Measurements from ENCODE around the gene ATP2A1.
"Not testable (repeated sequence)": the region's sequence is repeated elsewhere in the genome, so short reads cannot be mapped to it uniquely, and the experiment has no call there.

Gene ATP2A1

DNA sequence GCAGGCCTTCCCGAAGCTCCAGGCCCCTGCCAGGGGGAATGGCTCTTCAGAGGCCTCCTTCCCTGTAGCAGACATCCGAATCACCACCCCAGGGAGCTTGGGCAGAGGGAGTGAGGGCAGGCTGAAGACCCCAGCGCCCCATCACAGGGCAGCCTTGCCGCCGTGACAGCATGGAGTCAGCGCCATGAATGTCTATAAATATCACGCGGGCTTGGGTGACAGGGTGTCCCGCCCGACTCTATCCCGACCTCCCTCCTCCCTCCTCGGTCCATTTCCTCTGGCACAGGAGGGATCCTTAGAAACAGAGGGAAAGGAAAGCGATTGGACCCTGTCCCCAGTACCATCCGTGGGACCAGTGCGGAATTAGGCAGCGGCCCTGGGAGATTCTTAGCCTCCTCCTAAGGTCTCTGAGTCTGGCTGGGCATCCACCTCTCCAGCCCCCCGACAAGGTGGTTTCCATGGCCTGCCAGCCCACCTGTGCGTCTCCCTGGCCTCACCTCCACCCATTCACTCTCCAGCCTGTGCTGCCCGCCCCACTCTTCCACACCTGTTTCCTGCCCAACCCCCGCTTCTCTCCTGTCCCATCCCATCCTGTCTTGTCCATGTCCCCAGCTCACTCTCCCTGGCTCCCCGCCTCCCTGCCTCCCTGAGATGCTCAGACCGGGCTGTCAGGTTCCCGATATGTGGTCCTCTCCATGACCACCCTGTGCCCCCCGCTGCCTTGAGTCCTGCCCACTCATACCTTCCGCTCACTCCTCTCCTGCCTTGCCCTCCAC is 5.1 kb downstream of the ATP2A1 start:
- no peak for DNase-seq

DNA sequence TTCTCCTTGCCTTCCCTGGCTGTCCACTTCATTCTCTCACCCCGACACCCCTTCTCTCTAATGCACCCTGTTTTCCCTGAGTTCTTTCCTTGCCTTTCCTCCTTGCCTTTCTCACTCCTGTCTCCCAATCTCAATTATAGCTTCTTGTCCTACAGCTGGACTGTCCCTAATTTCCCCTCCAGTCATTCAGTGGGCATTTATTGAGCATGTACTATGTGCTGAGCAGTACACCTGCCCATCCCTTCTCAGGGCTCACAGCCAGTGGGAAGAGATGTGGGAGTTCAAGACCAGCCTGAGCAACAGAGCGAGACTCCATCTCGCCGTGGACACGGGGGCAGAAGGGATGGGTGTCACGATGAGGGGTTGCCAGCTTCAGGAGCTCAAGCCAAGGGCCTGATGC is 5.8 kb downstream of the ATP2A1 start:
- DNase-seq, result no peak

DNA sequence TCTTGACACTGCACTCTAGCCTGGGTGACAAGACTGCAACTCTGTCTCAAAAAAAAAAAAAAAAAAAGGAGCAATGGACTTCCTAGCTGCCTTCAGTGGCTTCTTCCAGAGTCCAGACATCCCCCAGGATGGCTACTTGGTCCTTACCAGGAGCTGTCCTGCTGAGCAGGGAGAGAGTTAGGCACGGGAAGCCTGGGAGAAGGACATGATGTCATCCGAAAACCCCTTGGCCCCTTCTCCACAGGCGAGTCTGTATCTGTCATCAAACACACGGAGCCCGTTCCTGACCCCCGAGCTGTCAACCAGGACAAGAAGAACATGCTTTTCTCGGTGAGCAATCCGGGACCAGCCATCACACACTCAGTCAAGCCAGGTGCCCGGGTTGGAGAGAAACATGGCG is 8.7 kb downstream of the ATP2A1 start:
- no peak for DNase-seq

DNA sequence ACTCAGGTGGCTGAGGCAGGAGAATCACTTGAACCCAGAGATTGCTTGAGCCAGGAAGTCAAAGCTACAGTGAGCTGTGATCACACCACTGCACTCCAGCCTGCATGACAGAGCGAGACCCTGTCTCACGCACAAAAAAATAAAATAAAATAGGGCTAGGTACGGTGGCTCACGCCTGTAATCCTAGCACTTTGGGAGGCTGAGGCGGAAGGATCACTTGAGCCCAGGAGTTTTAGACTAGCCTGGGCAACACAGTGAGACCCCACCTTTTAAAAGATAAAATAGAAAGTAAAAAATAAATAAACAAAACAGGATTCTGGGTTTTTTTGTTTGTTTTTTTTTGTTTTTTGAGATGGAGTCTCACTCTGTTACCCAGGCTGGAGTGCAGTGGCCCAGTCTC is 12.1 kb downstream of the ATP2A1 start:
- not testable (repeated sequence) for DNase-seq

DNA sequence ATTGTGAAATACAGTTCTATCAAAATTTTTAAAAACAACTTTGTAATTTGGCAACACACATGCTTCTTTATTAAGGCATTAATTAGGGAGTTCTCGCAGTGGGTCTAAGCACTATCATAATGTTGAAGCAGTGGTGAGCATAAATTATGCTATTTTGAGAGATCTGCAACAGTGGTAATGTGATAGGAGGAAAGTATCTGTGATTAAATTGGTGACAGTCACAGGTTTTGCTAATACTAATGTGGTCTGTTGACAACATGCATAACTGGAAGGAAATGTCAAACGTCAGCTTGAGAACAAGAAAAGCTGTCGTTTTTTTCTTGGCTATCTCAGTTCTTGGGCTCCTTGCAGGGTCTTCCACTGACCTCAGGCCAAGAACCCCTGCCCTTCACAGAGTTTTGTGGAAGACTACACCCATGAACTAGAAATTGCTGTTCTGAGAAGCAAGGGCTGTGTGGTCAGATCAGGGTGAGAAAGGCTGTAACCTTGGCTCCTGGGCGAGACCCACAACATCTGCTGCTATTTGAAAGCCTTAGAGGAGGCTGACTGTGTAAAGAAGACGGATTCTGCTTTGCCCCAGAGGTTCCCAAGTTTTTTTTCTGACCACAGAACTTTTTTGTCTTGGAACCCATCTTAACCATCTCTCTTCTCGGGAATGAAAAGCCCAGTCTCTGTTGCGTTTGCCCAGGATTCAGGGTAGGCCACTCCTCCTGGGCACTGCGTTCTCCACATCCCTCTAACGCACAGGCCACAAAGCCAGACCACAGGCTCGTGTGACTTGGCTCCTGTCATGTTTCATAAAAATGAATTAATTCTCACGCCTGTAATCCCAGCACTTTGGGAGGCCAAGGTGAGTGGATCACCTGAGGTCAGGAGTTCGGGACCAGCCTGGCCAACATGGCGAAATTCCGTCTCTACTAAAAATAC is 13.9 kb downstream of the ATP2A1 start:
- no peak for DNase-seq

DNA sequence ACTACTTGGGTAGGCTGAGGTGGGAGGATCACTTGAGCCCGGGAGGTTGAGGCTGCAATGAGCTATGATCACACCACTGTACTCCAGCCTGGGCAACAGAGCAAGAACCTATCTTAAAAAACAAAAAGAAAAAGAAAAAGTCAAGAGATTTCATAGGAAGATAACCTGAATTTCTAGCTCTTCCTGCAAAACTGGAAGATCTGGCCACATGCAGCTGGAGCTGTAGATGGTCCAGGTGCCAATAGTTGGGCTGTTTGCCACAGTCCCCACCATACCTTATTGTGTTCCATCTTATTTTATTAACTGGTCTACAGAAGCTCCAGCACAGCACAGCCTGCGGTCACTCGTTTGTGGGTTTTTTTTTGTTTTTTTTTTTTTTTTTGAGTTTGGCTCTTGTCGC is 15.0 kb downstream of the ATP2A1 start:
- no peak for DNase-seq

DNA sequence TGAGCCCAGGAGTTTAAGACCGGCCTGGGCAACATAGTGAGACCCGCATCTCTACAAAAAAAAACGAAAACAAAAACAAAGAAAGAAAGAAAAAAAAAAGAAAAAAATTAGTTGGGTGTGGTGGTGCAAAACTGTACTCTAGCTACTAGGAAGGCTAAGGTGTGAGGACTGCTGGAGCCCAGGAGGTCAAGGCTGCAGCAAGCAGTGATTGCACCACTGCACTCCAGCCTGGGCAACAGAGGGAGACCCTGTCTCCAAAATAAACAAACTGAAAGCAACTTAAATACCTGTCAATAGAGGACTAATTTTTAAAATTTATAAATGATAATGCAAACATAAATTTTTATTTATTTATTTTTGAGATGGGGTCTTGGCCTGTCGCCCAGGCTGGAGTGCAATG is 17.3 kb downstream of the ATP2A1 start:
- DNase-seq, result no peak

DNA sequence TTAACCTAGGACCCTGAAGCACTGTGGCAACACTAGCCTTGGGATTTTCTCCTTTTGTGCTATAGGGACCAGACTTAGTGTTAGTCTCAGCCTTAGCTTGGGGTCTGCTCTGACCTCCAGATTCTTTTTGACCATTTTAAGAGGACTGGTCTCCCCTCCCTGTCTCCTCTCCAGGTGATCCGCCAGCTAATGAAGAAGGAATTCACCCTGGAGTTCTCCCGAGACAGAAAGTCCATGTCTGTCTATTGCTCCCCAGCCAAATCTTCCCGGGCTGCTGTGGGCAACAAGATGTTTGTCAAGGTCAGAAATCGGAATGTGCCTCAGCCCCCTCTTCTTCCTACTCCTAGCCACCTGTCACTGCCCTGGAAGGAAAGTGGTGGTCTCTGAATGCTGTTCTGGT is 19.5 kb downstream of the ATP2A1 start:
- no peak for DNase-seq

DNA sequence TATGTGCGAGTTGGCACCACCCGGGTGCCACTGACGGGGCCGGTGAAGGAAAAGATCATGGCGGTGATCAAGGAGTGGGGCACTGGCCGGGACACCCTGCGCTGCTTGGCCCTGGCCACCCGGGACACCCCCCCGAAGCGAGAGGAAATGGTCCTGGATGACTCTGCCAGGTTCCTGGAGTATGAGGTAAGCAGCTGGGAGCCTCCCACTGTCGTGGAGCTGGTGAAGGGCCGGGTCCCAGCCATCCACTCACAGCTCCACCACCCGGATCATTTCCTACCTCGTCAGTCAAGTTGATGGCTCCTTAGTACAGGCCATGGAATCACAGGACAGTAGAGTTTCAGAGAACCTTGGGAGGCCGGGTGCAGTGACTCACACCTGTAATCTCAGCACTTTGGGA is 20.0 kb downstream of the ATP2A1 start:
- no peak for DNase-seq

DNA sequence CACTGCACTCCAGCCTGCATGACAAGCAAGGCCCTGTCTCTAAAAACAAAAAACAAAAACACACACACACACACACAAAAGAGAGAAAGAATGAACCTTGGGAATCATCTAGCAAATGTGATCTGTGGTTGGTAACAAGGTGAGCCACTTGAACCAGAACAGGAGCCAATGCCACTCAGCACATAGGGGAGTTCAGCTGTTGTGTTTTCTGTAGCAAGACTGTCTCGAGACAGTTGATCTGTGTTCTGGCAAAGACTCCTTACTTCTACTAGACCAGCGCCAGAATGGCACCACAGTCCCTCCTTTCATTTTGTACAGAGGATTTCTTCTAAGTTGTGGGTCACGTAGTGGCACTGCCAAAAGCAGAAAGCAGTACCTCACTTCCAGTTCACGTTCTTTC is 20.7 kb downstream of the ATP2A1 start:
- DNase-seq, result no peak

DNA sequence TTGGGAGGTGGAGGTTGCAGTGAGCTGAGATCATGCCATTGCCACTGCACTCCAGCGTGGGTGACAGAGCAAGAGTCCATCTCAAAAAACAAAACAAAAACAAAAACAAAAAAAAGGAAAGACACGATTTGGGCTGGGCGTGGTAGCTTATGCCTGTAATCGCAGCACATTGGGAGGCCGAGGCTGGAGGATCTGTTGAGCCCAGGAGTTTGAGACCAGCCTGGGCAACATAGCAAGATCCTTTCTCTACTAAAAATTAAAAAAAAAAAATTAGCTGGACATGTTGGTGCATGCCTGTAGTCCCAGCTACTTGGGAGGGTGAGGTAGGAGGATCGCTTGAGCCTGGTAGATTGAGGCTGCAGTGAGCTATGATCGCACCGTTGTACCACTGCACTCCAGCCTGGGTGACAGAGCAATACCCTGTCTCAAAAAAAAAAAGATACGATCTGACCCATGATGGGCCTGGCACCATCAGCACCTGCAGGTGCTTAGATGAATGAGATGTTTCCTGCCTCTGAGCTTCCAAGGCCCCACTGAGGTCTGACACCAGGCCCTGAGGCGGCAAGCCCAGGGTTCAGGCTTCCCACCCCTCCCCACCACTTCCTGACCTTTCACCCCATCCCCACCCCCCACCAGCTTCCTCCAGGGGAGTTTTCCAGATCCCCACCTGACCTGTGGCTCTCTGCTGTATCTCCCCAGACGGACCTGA is 21.7 kb downstream of the ATP2A1 start:
- no peak for DNase-seq

DNA sequence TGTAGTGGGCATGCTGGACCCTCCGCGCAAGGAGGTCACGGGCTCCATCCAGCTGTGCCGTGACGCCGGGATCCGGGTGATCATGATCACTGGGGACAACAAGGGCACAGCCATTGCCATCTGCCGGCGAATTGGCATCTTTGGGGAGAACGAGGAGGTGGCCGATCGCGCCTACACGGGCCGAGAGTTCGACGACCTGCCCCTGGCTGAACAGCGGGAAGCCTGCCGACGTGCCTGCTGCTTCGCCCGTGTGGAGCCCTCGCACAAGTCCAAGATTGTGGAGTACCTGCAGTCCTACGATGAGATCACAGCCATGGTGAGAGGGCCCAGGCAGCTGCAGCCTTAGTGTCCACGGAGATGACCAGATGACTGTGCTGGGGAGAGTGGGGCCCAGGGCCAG is 22.3 kb downstream of the ATP2A1 start:
- DNase-seq, result no peak

DNA sequence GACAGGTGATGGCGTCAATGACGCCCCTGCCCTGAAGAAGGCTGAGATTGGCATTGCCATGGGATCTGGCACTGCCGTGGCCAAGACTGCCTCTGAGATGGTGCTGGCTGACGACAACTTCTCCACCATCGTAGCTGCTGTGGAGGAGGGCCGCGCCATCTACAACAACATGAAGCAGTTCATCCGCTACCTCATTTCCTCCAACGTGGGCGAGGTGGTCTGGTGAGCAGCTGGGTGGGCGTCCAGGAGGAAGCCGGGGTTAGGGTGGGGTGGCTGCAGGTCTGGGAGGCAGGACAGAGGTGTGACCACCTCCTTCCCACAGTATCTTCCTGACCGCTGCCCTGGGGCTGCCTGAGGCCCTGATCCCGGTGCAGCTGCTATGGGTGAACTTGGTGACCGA is 23.6 kb downstream of the ATP2A1 start:
- no peak for DNase-seq

DNA sequence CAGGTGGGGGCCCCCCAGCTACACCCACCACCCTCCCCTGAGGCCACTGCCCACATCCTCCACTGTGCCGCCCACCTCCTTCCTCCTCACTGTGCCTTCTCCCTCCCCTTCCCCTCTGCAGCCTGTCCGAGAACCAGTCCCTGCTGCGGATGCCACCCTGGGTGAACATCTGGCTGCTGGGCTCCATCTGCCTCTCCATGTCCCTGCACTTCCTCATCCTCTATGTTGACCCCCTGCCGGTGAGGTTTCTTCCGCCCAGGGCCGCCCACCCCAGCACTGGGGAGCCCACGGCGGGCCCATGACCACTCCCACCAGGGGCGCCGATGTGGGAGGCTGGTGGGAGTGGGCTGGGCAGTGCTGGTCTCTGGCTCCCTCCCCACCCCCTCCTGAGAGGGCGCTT is 24.6 kb downstream of the ATP2A1 start:
- no peak for DNase-seq

DNA sequence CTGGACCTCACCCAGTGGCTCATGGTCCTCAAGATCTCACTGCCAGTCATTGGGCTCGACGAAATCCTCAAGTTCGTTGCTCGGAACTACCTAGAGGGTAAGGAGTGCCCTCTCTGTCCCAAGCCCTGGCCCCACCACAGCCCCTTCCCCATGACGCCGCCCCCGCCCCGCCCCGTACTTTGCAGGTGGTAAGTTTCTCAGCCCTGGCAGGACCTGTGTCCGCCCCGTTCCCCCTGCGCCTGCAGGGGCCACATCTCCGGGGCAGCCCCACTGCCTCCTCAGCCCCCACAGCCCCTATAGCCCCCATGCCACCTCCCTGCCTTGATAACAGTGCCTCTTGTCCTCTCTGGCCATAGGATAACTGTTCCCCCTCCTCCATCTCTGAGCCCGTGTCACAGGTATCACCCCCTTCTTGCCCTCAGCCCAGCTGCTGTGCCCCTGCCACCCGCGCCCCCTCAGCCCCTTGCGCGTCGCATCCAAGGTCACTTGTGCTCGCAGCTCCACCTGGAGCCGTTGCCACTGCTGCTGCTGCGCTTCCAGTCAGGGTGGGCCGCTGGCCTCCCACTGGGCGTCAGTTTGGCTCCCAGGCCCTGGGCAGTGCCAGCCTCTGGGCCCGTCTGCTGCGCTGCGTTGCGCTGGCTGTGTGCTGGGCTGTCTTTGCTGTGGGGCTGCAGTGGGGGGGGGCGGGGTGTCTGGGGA is 25.2 kb downstream of the ATP2A1 start:
- DNase-seq, result no peak

DNA sequence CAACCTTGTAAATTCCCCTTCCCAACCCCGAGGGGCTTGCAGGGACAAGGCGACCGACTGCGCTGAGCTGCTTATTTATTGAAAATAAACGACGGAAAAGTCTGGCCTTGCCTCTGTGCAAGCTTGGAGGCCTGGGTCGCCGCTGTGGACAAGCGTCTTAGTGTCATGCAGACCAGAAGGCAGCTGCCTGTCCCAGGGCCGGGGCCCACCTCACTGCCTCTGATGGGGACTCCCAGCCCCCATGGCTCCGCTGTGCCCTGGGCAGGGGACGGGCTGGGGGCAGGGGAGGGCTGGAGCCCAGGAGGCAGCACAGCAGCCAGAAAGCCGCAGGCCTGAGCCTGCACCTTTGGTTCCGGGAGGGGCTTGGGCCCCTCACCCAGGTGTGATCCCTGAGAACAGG is 26.1 kb downstream of the ATP2A1 start:
- no peak for DNase-seq

DNA sequence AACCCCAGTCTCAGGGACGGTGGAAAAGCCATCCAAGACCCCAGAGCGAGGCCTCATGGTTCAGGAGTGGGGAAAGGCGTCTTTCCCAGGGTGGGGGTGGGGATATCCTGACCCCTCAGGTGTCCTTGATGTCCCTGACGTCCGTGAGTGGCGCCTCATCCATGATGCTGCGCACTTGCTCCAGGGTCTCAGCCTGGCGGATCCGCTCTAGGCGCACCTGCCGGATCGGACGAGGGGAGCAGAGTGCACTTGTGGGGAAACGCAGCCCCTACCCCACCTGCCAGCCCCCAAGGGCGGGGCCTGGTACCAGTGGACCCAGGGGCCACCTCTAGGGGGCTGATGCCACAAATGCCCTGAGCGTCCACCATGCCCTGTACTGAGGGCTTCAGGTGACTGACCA is 26.5 kb downstream of the ATP2A1 start:
- DNase-seq, result no peak

DNA sequence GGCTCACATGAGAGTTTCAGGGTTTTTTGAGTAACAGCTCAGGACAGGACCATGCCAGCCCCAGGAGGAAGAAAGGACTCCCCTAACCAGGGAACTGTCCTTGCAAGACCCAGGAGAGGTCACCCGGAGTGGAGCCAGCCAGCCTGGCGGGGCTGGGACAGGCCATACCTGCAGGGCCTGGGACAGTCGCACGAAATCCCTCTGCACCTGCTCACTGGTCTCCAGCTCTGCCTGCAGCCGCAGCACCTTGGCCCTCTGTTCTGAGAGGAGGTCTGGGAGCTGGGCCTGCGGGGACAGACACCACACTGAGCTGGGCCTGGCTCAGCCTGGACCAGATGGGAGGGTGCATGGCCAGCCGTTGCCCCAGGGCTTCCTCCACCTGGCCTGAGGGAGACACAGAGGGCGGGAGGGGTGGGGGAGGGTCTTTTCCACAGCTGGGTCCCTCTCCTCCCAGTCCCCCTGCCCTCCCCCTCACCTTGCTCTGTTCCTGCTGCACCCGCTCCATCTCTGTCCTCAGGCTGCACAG is 27.0 kb downstream of the ATP2A1 start:
- DNase-seq, result no peak

DNA sequence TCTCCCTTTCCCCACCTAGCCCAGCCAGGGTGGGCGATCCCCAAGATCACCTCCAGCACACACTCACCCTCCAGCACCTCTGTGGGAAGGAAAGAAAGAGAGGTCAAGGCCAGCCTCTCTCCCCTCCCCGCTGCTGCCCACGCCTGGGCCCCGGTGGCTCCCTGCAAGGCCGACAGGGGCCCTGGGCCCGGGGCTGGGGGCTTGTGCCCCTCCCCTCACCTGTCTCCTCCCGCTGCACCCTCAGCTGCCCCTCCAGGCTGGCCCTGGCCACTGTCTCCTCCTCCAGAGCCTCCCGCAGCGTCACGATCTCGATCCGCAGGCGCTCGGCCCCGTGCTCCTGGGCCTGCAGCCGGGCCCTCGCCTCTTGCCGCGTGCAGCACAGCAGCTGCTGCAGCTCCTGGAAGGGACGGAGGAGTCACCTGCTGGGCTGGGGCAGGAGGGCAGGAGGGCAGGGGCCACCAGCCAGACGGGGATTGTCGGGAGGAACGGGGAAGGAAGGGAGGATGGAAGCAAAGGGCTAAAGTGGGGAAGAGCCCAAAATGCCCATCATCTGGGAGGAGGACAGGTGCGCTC is 27.6 kb downstream of the ATP2A1 start:
- no peak for DNase-seq

DNA sequence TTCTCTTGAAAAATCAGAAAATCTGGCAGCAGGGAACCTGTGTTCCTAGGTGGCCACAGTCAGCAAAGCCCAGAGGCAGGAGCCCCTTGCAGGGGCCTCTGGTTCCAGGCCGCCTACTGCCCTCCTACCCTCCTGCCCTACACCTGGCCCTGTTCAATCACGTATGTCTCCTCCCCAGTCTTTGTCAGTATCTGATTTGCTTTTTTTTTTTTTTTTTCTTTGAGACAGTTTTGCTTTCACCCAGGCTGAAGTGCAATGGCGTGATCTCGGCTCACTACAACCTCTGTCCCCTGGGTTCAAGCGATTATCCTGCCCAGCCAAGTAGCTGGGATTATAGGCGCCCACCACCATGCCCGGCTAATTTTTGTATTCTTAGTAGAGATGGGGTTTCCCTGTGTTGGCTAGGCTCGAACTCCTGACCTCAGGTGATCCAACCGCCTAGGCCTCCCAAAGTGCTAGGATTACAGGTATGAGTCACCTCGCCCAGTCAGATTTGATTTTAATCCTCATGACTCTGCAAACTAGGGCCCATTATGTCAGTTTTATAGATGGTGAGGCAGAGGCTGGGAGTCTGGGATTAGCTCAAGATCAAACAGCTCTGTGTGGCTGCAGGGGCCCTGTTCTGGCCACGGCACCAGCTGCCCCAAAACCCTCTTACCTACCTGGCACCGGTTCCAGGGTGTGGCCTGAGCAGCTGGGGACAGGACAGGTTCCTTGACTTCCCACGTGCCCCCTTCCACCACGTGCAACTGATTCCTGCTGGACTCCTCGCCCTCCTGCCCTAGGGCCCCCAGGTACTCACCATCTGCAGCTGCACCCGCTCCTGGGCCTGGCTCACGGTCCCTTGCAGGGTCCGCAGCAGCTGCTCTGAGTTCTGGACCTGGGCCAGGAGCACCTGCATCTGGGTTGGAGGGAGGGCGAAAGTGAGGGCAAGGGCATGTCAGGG is 32.1 kb downstream of the ATP2A1 start:
- DNase-seq, result no peak

DNA sequence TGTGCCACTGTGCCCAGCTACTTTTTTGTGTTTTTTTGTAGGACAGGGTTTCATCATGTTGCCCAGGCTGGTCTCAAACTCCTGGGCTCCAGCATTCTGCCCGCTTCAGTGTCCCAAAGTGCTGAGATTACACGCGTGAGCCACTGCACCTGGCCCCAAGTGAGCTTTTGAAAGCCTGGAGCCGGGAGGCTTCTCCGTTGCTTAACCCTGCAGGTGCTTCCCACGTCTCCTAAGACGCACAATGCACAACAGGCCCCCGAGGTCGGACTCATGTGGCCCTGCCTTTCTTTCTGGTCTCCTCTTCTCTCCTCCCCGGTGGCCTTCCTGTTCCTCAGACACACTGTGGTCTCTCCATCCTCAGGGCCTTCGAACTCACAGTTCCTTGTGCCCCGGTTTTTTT is 34.3 kb downstream of the ATP2A1 start:
- DNase-seq, result no peak

Measured in activated CD4-positive, CD25-positive, alpha-beta regulatory T cell treated with anti-CD3 and anti-CD28 coated beads, Interleukin-2, amount 50 U/mL, for 72 hours (primary cell).